Measurements from ENCODE around the gene TM7SF2.

- no peak for TF ChIP-seq CTCF (IDR thresholded peaks at IDR 0.05)
- no peak for TF ChIP-seq POLR2A (IDR thresholded peaks at IDR 0.05)
Observed at GRCh38 chr11:65109231-65110198, 2.2 kb upstream of the TM7SF2 start.
